ENCODE measurements around the gene NPHS1.

Gene NPHS1

GRCh38 chr19:35824150-35824549 is 28.2 kb downstream of the NPHS1 start:
- Histone ChIP-seq H3F3A (ENCODE audit: control insufficient read depth, insufficient read depth) (peaks cover 3% of the 10 kb centered on the region; the same call in 1 of the 2 replicates), H3K4me2 (ENCODE audit: low read length) (no peak overlapping the region), H3K27ac (ENCODE audit: low read depth, low read length) (no peak overlapping the region), H3K79me2 (ENCODE audit: control insufficient read depth, low read length) (no peaks in the 10 kb centered on the region), H3K4me3 (ENCODE audit: low read length) (no peak overlapping the region), H3K9me3 (ENCODE audit: control insufficient read depth, insufficient read depth, low read length) (no peaks in the 10 kb centered on the region), H3K36me3 (ENCODE audit: control insufficient read depth, low read length) (no peaks in the 10 kb centered on the region), H4K20me1 (ENCODE audit: control insufficient read depth, insufficient read depth, low read depth, low read length) (no peaks in the 10 kb centered on the region), H3K4me1 (ENCODE audit: control insufficient read depth, low read length) (peaks cover 4% of the 10 kb centered on the region), H3K9me2 (replicated peaks; ENCODE audit: control insufficient read depth, low read length) (no peaks in the 10 kb centered on the region), H3K27me3 (ENCODE audit: control insufficient read depth, low read length) (peaks cover 4% of the 10 kb centered on the region; the same call in 1 of the 2 replicates)
- TF ChIP-seq EZH2phosphoT487 (IDR thresholded peaks at IDR 0.05; ENCODE audit: borderline replicate concordance, low read length): no peak
- no peak for TF ChIP-seq CTCF (IDR thresholded peaks at IDR 0.05; ENCODE audit: low read depth, low read length, poor library complexity, severe bottlenecking)

GRCh38 chr19:35822579-35822978 is 29.7 kb downstream of the NPHS1 start:
- H4K20me1 ChIP-seq (ENCODE audit: control insufficient read depth, insufficient read depth, low read depth, low read length): no peaks in the 10 kb centered on the region
- H3K79me2 ChIP-seq (ENCODE audit: control insufficient read depth, low read length): no peaks in the 10 kb centered on the region
- H3K36me3 ChIP-seq (ENCODE audit: control insufficient read depth, low read length): no peaks in the 10 kb centered on the region
- peaks cover 4% of the 10 kb centered on the region; the same call in 1 of the 2 replicates for H3K27me3 ChIP-seq (ENCODE audit: control insufficient read depth, low read length)
- no peak overlapping the region for H3K4me3 ChIP-seq (ENCODE audit: low read length)
- peaks cover 4% of the 10 kb centered on the region for H3K4me1 ChIP-seq (ENCODE audit: control insufficient read depth, low read length)
- H3K9me2 ChIP-seq (replicated peaks; ENCODE audit: control insufficient read depth, low read length): no peaks in the 10 kb centered on the region
- H3K9me3 ChIP-seq (ENCODE audit: control insufficient read depth, insufficient read depth, low read length): no peaks in the 10 kb centered on the region
- TF ChIP-seq EZH2phosphoT487 (IDR thresholded peaks at IDR 0.05; ENCODE audit: borderline replicate concordance, low read length) (no peak), CTCF (IDR thresholded peaks at IDR 0.05; ENCODE audit: low read depth, low read length, poor library complexity, severe bottlenecking) (no peak)
- H3K27ac ChIP-seq (ENCODE audit: low read depth, low read length): no peak overlapping the region
- H3K4me2 ChIP-seq (ENCODE audit: low read length): no peak overlapping the region
- H3F3A ChIP-seq (ENCODE audit: control insufficient read depth, insufficient read depth): peaks cover 3% of the 10 kb centered on the region; the same call in 1 of the 2 replicates

- Histone ChIP-seq H4K20me1 (ENCODE audit: control insufficient read depth, insufficient read depth, low read depth, low read length) (no peaks in the 10 kb centered on the region), H3K27me3 (ENCODE audit: control insufficient read depth, low read length) (peaks cover 4% of the 10 kb centered on the region; the same call in 1 of the 2 replicates), H3K36me3 (ENCODE audit: control insufficient read depth, low read length) (no peaks in the 10 kb centered on the region), H3K79me2 (ENCODE audit: control insufficient read depth, low read length) (no peaks in the 10 kb centered on the region), H3K4me2 (ENCODE audit: low read length) (no peak overlapping the region), H3K9me2 (replicated peaks; ENCODE audit: control insufficient read depth, low read length) (no peaks in the 10 kb centered on the region), H3K4me3 (ENCODE audit: low read length) (no peak overlapping the region), H3K9me3 (ENCODE audit: control insufficient read depth, insufficient read depth, low read length) (no peaks in the 10 kb centered on the region), H3F3A (ENCODE audit: control insufficient read depth, insufficient read depth) (peaks cover 3% of the 10 kb centered on the region; the same call in 1 of the 2 replicates), H3K4me1 (ENCODE audit: control insufficient read depth, low read length) (peaks cover 4% of the 10 kb centered on the region), H3K27ac (ENCODE audit: low read depth, low read length) (no peak overlapping the region)
- no peak for TF ChIP-seq CTCF (IDR thresholded peaks at IDR 0.05; ENCODE audit: low read depth, low read length, poor library complexity, severe bottlenecking)
- TF ChIP-seq EZH2phosphoT487 (IDR thresholded peaks at IDR 0.05; ENCODE audit: borderline replicate concordance, low read length): no peak
Measured at GRCh38 chr19:35818445-35818844, 33.9 kb downstream of the NPHS1 start.

Measured in DOHH2 (cell line).